GM12892 (cell line): Measurements from ENCODE around the gene AMBRA1.

ENCODE experiments used
- POLR2A ChIP-seq: IDR thresholded peaks from 2 replicates; pipeline ENCODE4 v1.6.1; 2011; ENCODE audit warnings: low read depth, low read length, control low read depth
- POLR2AphosphoS5 ChIP-seq: IDR thresholded peaks from 2 replicates; pipeline ENCODE4 v1.6.1; 2011; ENCODE audit warnings: low read depth, low read length, control low read depth
- TAF1 ChIP-seq: IDR thresholded peaks from 2 replicates; pipeline ENCODE4 v1.6.1; 2011; ENCODE audit warnings: low read depth, mild to moderate bottlenecking, control low read depth, low read length, borderline replicate concordance

DNA sequence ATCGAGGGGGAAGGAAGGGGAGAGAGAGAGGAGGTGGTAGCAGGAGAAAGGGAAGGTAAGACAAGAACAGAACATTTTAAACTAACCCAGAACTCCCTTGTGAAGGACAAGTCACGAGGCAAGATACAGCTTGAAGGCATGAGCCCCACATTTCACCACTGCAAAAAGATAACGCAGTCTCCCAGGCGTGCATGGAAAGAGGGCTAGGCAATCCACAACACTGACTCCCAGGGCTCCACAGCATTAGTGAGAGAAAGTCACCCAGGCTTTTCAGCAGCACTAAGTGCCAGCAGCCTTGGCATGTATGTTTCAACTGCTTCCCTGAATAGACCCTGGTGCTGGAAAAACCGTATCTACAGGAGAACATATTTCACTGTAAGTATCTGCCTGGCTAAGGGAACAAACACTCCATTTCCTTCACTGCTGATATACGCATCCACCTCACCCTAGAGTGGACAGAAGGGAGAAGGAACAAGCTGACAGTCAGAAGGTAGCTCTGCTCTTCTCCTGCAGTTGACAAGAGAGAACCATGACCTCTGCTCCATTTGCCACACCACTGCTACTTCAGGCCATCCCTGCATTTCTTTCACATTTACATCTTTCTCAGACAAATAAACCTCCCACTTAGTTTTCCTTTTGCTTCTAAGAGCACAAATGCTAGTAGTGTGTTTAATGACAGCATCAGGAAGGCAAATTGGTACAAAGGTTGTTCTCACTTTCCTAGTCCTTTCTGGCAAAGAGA, 87.9 kb downstream of the AMBRA1 start:
- TF ChIP-seq POLR2A: no peak
- TF ChIP-seq TAF1: no peak
- no peak for TF ChIP-seq POLR2AphosphoS5
